ENCODE data around the gene CKAP5.
"Not testable (repeated sequence)": the region's sequence is repeated elsewhere in the genome, so short reads cannot be mapped to it uniquely, and the experiment has no call there.

Gene CKAP5

DNA sequence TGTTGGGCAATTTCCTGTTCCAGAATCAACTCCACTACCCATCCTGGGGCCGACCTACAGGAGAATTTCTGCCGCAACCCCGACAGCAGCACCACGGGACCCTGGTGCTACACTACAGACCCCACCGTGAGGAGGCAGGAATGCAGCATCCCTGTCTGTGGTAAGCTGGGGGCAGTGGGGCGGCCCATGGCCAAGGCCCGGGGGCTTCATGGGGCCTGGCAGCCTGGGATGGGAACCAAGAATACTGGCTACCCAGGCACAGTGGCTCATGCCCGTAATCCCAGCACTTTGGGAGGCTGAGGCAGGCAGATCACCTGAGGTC lies 122.8 kb downstream of the CKAP5 start:
- Histone ChIP-seq H3K27me3 (no peaks in the 10 kb centered on the region), H3K9ac (no peak overlapping the region), H3K36me3 (no peaks in the 10 kb centered on the region), H4K20me1 (no peaks in the 10 kb centered on the region), H3K4me3 (no peak overlapping the region), H3K9me3 (no peaks in the 10 kb centered on the region), H3K4me2 (no peak overlapping the region), H3K4me1 (peaks cover 13% of the 10 kb centered on the region), H3K27ac (no peak overlapping the region)
- TF ChIP-seq Cebpa-rat (IDR thresholded peaks at IDR 0.05), result no peak

DNA sequence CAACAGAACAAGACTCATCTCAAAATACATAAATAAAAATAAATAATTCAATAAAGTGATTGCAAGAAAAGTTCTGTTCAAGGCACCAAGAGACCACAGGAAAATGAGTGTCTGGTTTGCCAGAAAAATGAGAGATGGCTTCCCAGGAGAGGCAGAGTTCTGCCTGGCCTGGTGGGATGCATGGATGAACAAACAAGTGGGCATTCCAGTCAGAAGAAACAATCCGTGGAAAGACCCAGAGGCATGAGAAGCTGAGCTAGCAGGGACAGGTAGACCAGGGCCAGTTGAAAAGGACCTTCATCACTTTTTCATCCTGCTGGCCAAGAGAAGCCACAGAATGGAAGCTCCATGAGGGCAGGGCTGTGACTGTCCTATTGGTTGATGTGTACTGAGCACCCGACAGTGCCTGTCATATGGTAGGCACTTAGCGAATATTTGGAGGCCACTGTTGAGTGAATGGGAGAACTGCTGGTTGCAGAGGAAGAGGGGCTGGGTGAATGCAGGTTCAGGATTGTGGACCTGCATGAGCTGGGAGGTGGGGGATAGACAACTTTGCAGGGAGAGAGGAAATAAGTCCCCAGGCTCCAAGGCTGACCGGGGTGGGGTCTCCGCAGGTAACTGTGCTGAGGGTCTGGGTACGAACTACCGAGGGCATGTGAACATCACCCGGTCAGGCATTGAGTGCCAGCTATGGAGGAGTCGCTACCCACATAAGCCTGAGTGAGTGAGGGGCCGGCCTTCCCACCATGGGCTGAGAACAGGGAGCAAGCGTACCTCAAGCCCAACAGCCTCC lies 123.3 kb downstream of the CKAP5 start:
- peaks cover 17% of the 10 kb centered on the region for H3K4me1 ChIP-seq
- no peak overlapping the region for H3K4me2 ChIP-seq
- no peak overlapping the region for H3K27ac ChIP-seq

DNA sequence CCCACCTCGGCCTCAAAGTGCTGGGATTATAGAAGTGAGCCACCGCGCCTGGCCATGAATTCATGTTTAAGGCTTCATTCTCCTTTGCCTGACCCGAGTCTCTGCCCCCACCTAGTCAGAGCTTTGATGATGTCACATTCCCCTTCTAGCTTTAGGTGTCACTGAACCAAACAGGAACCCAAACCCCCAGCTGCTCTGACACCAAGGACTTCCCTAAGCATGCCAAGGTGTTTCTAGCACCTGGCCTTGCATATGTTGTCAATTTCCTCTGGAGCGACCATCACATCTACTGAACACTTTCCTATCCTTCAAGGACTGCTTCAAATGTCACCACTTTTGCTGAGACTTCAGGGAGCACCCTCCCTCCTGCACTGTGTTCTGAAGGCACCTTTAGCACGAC lies 124.8 kb downstream of the CKAP5 start:
- H3K27me3 ChIP-seq, result no peaks in the 10 kb centered on the region
- no peak overlapping the region for H3K27ac ChIP-seq
- H4K20me1 ChIP-seq, result no peaks in the 10 kb centered on the region
- no peaks in the 10 kb centered on the region for H3K9me3 ChIP-seq
- peaks cover 17% of the 10 kb centered on the region for H3K4me1 ChIP-seq
- no peak overlapping the region for H3K4me3 ChIP-seq
- H3K36me3 ChIP-seq, result no peaks in the 10 kb centered on the region
- H3K4me2 ChIP-seq, result no peak overlapping the region
- no peak overlapping the region for H3K9ac ChIP-seq
- TF ChIP-seq Cebpa-rat (IDR thresholded peaks at IDR 0.05), result no peak

More for the DNA sequence above, 123.3 kb downstream of the CKAP5 start:
- no peaks in the 10 kb centered on the region for H3K9me3 ChIP-seq
- H3K27me3 ChIP-seq, result no peaks in the 10 kb centered on the region
- no peaks in the 10 kb centered on the region for H4K20me1 ChIP-seq
- H3K36me3 ChIP-seq, result no peaks in the 10 kb centered on the region
- H3K4me3 ChIP-seq, result no peak overlapping the region
- H3K9ac ChIP-seq, result no peak overlapping the region
- TF ChIP-seq Cebpa-rat (IDR thresholded peaks at IDR 0.05), result no peak

DNA sequence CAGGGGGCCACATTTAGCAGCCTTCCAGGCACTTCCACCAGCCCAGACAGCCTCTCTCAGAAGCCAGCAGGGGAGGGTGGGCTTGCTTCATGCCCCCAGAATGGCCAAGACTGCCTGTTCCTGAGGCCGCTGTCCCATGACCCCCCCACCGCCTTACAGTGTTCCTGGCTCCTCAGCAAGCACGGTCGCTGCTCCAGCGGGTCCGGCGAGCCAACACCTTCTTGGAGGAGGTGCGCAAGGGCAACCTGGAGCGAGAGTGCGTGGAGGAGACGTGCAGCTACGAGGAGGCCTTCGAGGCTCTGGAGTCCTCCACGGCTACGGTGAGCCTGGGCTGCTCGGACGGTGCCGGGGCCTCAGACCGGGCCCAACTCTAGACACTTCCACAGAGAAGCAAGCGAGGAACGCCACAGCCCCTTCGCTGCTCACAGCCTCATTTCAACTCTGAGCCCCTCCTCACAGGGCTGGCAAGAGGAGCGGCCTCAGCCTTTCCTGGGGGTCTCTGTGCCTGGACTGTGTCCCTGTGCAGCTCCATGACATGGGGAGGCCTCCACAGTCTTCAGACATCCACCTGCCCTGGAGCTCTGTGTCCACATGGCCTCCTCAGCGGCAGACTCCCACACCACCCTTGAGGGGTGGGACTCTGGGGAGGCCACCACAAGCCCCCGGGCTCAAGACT lies 126.4 kb downstream of the CKAP5 start:
- TF ChIP-seq Cebpa-rat (IDR thresholded peaks at IDR 0.05), result no peak
- H4K20me1 ChIP-seq, result no peaks in the 10 kb centered on the region
- no peak overlapping the region for H3K9ac ChIP-seq
- H3K4me3 ChIP-seq, result no peak overlapping the region
- peaks cover 17% of the 10 kb centered on the region for H3K4me1 ChIP-seq
- no peaks in the 10 kb centered on the region for H3K27me3 ChIP-seq
- no peak overlapping the region for H3K4me2 ChIP-seq
- H3K27ac ChIP-seq, result no peak overlapping the region
- H3K36me3 ChIP-seq, result no peaks in the 10 kb centered on the region
- no peaks in the 10 kb centered on the region for H3K9me3 ChIP-seq

DNA sequence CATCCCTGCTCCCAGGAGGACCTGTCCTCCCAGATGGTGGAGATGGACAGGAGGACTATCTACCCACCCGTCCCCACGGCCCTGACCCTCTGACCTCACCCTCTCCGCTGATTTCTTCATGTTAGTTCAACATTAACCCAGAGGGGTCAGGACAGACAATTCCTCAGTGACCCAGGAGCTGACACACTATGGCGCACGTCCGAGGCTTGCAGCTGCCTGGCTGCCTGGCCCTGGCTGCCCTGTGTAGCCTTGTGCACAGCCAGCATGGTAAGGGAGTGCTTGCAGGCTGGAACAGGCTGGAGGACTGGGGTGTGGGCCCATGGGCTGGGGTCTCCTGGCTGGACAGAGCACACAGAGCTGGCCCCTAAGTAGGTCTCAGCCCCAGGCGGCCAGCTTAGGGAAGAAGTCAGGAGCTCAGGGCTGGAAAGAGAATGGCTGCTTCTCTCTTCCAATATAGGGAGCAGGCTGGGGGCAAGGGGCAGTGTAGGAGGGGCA lies 127.0 kb downstream of the CKAP5 start, which contains the start of gene F2:
Gene F2, plus strand, starts transcription at position 166 of the 495 bp plus-strand sequence. Its CDS starts 23 bp downstream, at position 189.
- H3K9me3 ChIP-seq, result no peaks in the 10 kb centered on the region
- no peaks in the 10 kb centered on the region for H3K27me3 ChIP-seq
- no peak within 1 kb of the TSS for H3K4me3 ChIP-seq
- H3K4me1 ChIP-seq, result peaks cover 12% of the 10 kb centered on the region
- no peak for TF ChIP-seq Cebpa-rat (IDR thresholded peaks at IDR 0.05)
- no peaks in the 10 kb centered on the region for H3K36me3 ChIP-seq
- no peak within 1 kb of the TSS for H3K4me2 ChIP-seq
- no peak within 1 kb of the TSS for H3K9ac ChIP-seq
- H3K27ac ChIP-seq, result no peak within 1 kb of the TSS
- no peaks in the 10 kb centered on the region for H4K20me1 ChIP-seq

DNA sequence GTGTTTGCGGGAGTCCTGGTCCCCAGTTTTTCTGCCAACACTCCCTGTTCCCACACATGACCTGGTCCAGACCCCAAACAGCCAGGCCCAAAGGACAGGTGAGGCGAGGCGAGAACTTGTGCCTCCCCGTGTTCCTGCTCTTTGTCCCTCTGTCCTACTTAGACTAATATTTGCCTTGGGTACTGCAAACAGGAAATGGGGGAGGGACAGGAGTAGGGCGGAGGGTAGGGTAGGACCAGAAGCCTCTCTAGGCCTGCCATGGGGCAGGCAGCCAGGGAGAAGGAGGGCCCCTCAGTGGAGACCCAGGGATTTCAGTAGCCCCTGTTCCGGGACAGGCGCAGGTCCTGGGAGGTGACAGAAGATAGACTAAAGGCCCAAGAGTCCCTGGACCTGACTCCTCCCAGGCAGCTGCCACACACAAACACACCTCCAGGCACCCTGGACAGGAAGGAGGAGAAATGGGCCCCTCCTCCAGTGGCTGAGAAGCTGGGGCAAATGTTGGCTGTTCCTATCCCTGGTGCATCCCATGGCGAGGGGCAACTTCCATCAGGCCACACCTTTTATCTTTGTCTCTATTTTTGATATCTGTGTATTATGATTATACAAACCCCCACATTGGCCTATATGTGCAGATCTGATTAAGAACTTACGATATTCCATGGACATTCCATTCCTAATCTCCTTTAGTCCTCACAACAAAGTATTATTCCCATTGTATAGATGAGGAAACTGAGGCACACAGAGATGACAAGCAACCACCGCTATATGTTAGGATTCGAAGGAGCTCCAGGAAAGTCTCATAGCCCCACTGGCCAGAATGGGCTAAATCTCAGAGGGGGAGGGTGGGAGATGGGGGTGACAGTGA lies 127.7 kb downstream of the CKAP5 start:
- Histone ChIP-seq H3K27me3 (no peaks in the 10 kb centered on the region), H3K9me3 (no peaks in the 10 kb centered on the region), H3K9ac (no peak overlapping the region), H3K27ac (no peak overlapping the region), H3K4me3 (no peak overlapping the region), H4K20me1 (no peaks in the 10 kb centered on the region), H3K36me3 (no peaks in the 10 kb centered on the region), H3K4me1 (peaks cover 6% of the 10 kb centered on the region), H3K4me2 (no peak overlapping the region)
- no peak for TF ChIP-seq Cebpa-rat (IDR thresholded peaks at IDR 0.05)

DNA sequence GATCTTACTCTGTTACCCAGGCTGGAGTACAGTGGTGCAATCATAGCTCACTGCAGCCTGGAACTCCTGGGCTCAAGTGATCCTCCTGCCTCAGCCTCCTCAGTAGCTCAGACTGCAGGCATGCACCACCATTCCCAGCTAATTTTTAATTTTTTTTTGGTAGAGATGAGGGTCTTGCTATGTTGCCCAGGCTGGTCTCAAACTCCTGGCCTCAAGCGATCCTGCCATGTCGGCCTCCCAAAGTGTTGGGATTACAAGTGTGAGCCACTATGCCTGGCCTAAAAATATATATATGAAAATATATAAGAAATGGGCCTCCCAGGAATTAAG lies 128.3 kb downstream of the CKAP5 start:
- not testable (repeated sequence) for H3K4me2 ChIP-seq, H4K20me1 ChIP-seq, H3K27ac ChIP-seq, H3K27me3 ChIP-seq, H3K4me1 ChIP-seq, H3K36me3 ChIP-seq, H3K9me3 ChIP-seq, H3K4me3 ChIP-seq, H3K9ac ChIP-seq

DNA sequence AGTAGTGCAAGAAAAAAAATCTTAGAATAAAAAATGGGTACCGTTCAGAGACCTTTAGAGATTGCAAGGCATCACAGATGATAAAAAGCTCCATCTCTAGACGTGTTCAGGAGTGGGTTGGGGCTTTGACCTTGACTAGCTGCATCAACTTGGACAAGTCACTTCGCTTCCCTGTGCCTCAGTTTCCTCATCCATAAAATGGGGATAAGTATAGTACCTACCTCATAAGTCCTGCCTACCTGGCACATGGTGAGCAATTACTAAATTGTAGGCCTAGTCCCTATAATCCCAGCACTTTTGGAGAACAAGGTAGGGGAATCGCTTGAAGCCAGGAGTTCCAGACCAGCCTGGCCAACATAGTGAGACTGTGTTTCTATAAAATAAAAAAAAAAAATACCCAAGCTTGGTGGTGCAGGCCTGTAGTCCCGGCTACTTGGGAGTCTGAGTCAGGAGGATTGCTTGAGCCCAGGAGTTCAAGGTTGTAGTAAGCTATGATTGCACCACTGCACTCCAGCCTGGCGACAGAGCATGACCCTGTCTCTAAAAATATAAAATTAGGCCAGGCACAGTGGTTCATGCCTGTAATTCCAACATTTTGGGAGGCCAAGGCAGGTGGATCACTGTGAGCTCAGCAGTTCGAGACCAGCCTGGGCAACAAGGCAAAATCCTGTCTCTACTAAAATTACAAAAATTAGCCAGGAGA lies 133.1 kb downstream of the CKAP5 start:
- Histone ChIP-seq H3K9me3 (no peaks in the 10 kb centered on the region), H3K27ac (no peak overlapping the region), H4K20me1 (no peaks in the 10 kb centered on the region)

DNA sequence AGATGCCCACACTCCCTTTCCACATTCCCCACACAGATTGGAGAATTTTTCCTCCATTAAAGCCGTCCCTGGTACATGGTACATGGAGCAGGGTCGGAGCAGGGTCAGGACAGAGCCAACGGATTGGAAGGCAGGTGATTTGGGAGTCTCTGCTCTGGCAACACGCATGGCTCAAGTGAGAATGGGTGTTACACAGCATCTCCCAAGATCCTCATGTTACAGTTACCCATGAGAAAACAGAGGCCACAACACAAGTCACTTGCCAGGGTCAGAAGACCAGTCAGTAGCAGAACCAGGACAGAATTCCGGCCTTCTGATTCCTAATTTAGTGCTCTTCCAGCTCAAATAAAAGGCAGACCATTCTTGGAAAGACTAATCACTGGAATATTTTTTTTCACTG lies 134.8 kb downstream of the CKAP5 start:
- H3K4me3 ChIP-seq, result no peak overlapping the region
- H4K20me1 ChIP-seq, result peaks cover 9% of the 10 kb centered on the region
- peaks cover 31% of the 10 kb centered on the region for H3K36me3 ChIP-seq
- no peaks in the 10 kb centered on the region for H3K4me1 ChIP-seq
- no peaks in the 10 kb centered on the region for H3K9me3 ChIP-seq
- no peaks in the 10 kb centered on the region for H3K27me3 ChIP-seq
- no peak overlapping the region for H3K27ac ChIP-seq
- no peak overlapping the region for H3K4me2 ChIP-seq
- no peak for TF ChIP-seq Cebpa-rat (IDR thresholded peaks at IDR 0.05)
- no peak overlapping the region for H3K9ac ChIP-seq

More for the DNA sequence above, 133.1 kb downstream of the CKAP5 start:
- no peak for TF ChIP-seq Cebpa-rat (IDR thresholded peaks at IDR 0.05)
- Histone ChIP-seq H3K36me3 (peaks cover 14% of the 10 kb centered on the region), H3K4me2 (no peak overlapping the region), H3K4me3 (no peak overlapping the region), H3K4me1 (peaks cover 1% of the 10 kb centered on the region), H3K9ac (no peak overlapping the region), H3K27me3 (no peaks in the 10 kb centered on the region)

All from BLaER1 (cell line).